ENCODE measurements around the gene HOXB5.

GRCh38 chr17:48620461-48621139, 27.0 kb upstream of the HOXB5 start:
- TF ChIP-seq, protein P1, sequence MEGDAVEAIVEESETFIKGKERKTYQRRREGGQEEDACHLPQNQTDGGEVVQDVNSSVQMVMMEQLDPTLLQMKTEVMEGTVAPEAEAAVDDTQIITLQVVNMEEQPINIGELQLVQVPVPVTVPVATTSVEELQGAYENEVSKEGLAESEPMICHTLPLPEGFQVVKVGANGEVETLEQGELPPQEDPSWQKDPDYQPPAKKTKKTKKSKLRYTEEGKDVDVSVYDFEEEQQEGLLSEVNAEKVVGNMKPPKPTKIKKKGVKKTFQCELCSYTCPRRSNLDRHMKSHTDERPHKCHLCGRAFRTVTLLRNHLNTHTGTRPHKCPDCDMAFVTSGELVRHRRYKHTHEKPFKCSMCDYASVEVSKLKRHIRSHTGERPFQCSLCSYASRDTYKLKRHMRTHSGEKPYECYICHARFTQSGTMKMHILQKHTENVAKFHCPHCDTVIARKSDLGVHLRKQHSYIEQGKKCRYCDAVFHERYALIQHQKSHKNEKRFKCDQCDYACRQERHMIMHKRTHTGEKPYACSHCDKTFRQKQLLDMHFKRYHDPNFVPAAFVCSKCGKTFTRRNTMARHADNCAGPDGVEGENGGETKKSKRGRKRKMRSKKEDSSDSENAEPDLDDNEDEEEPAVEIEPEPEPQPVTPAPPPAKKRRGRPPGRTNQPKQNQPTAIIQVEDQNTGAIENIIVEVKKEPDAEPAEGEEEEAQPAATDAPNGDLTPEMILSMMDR (IDR thresholded peaks at IDR 0.05 in 2 of 3, conservative IDR thresholded peaks at IDR 0.05 in 1 of 3; ENCODE audit: borderline replicate concordance in 1 of 3, insufficient read depth in 1 of 3, low read depth in 2 of 3, low read length in 2 of 3): no peak
- TF ChIP-seq SIN3A (IDR thresholded peaks at IDR 0.05; ENCODE audit: low read depth) (no peak), JUND (IDR thresholded peaks at IDR 0.05) (no peak), EGR1 (IDR thresholded peaks at IDR 0.05; ENCODE audit: low read depth) (no peak), EZH2phosphoT487 (IDR thresholded peaks at IDR 0.05; ENCODE audit: borderline replicate concordance) (no peak), POLR2AphosphoS5 (IDR thresholded peaks at IDR 0.05; ENCODE audit: low read depth, low read length) (peak; percentile 22; the same call in 1 of the 2 replicates), YY1 (IDR thresholded peaks at IDR 0.05; ENCODE audit: extremely low read depth, insufficient replicate concordance, low read depth, low read length) (no peak)

Measured in HCT116 (cell line).